ENCODE results near the gene DGKD.

DNA sequence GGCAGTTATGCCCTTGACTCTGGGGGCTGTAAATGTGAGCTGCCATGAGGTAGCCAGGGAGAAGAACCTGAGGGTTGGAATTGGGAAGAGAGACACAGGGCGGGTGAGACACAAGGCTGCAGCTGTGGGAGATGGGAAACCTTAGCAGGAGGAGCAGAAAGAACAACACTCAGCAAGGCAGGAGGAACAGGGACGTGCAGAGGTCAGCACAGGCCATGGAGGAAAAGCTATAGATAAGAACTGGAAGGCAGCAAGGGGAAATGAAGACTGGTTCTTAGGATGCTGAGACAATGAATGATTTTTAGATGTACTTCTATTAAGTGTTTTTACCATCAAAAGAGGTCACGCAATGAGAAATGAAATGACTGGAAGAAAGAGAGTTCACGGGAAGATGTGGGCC is 132.1 kb downstream of the DGKD start:
- TF ChIP-seq, protein P1, sequence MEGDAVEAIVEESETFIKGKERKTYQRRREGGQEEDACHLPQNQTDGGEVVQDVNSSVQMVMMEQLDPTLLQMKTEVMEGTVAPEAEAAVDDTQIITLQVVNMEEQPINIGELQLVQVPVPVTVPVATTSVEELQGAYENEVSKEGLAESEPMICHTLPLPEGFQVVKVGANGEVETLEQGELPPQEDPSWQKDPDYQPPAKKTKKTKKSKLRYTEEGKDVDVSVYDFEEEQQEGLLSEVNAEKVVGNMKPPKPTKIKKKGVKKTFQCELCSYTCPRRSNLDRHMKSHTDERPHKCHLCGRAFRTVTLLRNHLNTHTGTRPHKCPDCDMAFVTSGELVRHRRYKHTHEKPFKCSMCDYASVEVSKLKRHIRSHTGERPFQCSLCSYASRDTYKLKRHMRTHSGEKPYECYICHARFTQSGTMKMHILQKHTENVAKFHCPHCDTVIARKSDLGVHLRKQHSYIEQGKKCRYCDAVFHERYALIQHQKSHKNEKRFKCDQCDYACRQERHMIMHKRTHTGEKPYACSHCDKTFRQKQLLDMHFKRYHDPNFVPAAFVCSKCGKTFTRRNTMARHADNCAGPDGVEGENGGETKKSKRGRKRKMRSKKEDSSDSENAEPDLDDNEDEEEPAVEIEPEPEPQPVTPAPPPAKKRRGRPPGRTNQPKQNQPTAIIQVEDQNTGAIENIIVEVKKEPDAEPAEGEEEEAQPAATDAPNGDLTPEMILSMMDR (IDR thresholded peaks at IDR 0.05): no peak
- no peak for TF ChIP-seq POLR2AphosphoS5 (IDR thresholded peaks at IDR 0.05)
- TF ChIP-seq POLR2A (IDR thresholded peaks at IDR 0.05): no peak
